GM21576 (cell line): ENCODE results near the gene ABCC3.

Experiments used
- ATAC-seq: cut with Tn5 transposase; IDR thresholded peaks from one replicate; pipeline ENCODE4 v1.9.1; 2021; ENCODE audit warnings: mild to moderate bottlenecking, moderate library complexity; ENCODE audit not compliant: unreplicated experiment

Gene ABCC3

DNA sequence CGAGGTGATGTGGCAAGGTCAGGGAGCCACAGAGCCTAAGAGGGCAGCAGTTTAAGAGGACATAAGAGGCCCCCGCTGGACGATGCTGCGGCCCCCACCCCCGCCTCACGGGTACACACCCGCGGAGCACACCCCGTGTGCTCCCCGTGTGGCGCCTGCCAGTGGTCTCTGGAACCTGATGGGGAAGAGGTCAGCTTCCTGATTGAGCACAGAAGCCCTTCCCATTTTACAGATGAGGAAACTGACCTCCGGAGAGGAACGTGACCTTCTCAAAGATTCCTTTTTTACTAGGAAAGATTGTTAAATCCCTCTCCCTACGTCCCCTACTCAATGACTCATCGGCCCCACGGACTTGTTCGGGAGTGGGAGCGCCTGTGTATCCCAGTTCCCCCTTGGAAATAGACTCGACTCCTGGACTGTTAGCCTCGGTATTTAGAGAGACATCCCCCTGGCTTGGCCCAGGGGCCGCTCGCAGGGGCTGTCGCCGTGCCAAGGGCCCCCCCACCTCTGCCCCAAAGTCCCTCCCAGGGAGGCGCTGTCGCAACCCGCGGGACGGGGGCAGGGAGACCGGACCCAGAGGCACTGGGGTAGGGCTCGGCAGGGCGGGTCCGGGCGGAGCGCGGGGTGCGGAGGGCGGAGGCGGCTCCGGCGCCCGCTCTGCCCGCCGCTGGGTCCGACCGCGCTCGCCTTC is at the start of gene ABCC3:
TSS of gene ABCC3 (plus strand) at position 658 of the 691 bp plus-strand sequence. CDS start 56 bp downstream, outside the sequence.
- no peak for ATAC-seq

DNA sequence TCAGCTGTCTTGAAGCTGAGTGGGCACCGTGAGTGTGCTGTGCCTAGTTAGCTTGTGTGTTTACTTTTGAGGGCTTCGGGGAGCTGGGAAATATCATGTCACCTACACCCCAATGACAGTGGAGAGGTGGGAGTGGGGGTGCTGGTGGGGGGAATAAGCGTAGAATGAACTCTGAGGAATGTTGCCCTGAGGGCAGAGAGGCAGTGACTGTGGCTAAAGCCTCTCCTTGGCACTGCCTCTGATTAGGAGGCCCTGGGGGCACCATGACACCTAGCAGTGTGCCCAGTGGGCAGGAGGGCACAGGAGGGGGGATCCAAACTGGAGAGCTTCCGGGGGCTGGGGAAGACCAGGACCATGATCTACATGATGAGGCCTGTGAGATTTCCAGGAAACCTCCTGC is 49.3 kb upstream of the ABCC3 start:
- no peak for ATAC-seq

GRCh38 chr17:50585891-50586290 is 48.8 kb upstream of the ABCC3 start:
- no peak for ATAC-seq

- ATAC-seq: no peak
Observed at GRCh38 chr17:50586421-50587247, 48.0 kb upstream of the ABCC3 start.

GRCh38 chr17:50587571-50587970 is 47.1 kb upstream of the ABCC3 start:
- ATAC-seq: no peak

- ATAC-seq: no peak
Observed at GRCh38 chr17:50588391-50589049, 46.2 kb upstream of the ABCC3 start.

GRCh38 chr17:50589095-50589705 is 45.5 kb upstream of the ABCC3 start:
- no peak for ATAC-seq

DNA sequence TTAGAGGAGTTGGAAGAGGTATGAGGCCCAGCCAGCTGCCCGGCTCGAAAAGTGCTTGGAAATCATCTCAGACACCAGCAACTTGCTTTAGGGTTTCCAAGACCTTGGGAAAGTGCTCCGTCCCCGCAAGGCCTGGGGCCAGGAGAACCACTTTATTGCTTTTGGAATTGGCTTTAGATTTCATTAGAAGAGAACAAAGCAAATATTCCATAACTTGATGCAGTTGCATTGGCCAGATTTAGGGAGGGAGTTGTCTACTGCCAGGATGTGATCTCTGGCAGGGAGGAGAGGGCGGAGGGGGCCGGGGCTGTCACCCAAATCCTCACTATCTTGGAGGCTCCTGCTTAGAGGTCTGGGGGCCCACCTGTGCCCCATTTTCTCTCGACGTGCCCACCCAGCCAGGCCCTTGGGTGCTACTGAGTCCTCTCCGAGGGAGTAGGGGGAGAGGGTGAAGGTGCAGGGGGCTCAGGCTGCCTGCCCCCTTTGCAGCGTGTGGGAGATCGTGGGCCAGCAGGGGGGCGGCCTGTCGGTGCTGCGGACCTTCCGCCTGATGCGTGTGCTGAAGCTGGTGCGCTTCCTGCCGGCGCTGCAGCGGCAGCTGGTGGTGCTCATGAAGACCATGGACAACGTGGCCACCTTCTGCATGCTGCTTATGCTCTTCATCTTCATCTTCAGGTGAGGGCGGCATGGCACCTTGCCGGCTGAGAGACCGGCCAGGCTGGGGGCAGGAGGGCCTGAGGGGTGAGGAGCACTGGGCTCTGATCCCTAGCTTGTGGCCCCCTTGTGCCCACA is 43.5 kb upstream of the ABCC3 start:
- no peak for ATAC-seq

GRCh38 chr17:50593321-50593720 is 41.4 kb upstream of the ABCC3 start:
- ATAC-seq: no peak

DNA sequence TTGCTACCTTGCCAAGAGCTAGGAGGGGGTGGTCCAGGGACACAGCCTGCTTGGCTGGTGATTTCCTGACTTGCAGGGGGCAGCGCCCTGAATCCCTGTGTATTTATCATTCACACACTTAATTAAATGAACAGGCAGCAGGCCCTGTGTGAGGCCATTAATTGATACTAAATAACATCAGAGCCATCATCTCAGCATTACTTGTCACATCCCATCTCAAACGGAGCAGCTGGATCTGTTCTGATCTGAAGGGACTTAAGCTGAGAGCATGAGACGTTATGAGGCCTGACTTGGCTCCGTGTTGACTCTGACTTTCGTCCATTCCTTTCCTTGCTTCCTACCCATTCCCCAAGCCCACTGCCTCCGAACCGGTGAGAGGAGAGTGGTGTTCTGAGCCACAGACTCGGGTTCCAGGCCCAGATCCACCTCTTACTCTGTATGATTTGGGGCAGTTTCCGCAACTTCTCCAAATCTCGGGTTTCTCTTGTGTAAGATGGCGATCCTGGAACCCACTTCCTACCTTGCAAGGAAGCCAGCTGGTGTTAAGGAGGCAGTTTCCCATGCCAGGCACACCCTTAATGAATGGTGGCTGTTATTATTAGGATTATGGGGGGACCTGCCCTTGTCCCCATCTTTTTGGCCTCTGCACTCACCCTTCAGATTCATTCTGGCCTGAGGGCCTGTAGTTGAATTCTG is 40.4 kb upstream of the ABCC3 start:
- no peak for ATAC-seq

- ATAC-seq: no peak
Observed at GRCh38 chr17:50594892-50595291, 39.8 kb upstream of the ABCC3 start.

DNA sequence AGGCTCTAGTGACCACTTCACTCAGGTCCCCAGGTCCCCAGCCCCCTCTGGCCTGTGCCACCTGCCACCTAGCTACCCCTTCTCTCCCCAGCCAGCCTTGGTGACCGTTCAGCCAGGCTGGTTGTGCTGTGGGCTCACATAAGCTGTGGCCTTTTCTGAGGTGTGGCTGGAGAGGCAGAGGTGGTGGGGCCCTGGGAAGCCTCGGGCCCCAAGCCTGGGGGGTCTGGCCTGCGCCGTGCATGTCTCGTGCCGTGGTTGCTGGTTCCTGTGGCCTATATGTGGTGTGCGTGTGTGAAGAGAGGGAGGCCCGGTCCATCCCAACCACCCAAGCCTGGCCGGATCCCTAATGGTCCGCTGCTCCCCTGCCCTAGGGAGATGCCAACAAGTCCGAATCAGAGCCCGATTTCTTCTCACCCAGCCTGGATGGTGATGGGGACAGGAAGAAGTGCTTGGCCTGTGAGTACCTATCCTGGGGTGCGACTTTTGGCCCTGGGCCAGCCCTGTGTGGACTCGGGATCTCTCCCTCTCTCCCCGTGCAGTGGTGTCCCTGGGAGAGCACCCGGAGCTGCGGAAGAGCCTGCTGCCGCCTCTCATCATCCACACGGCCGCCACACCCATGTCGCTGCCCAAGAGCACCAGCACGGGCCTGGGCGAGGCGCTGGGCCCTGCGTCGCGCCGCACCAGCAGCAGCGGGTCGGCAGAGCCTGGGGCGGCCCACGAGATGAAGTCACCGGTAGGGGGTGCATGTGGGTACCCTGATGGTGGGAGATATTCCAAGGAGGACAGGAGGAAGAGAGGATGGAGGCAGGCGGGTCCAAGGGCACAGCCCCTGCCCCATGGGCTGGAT is 38.3 kb upstream of the ABCC3 start:
- no peak for ATAC-seq

GRCh38 chr17:50598487-50598886 is 36.2 kb upstream of the ABCC3 start:
- no peak for ATAC-seq

DNA sequence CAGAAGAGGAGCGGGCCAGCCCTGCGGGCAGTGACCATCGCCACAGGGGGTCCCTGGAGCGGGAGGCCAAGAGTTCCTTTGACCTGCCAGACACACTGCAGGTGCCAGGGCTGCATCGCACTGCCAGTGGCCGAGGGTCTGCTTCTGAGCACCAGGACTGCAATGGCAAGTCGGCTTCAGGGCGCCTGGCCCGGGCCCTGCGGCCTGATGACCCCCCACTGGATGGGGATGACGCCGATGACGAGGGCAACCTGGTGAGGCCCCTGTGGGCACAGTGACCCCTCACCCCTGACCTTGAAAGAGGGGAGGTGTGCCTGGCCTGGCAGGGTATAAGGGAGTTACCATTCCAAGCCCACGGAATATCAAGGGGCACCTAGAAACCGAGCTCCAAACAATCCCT is 35.1 kb upstream of the ABCC3 start:
- no peak for ATAC-seq

DNA sequence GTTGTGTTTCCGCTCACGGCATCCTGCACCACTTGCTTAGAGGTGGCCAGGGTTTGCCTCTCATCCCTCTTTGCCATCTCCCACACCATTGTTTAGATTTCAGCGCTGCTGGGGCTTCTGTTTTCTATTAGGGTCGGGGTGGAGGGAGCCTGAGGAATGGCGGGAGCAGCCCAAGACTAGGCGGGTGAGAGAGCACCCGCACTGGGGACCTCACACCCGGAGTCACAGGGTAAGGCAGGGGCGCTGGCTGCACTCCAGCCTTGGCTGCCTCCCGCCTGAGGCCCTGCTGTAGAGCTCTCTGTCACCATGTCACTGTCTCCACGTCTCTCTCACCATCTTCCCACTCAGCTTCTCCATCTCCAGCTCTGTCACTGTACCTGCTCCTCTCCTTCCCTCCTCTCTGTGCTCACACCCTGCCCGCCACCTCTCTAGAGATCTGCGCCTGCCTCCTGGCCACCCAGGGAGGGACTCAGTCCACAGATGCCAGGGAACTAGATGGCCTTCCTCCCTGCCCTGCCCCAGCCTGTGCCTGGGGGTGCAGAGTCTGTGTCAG is 32.8 kb upstream of the ABCC3 start:
- no peak for ATAC-seq

DNA sequence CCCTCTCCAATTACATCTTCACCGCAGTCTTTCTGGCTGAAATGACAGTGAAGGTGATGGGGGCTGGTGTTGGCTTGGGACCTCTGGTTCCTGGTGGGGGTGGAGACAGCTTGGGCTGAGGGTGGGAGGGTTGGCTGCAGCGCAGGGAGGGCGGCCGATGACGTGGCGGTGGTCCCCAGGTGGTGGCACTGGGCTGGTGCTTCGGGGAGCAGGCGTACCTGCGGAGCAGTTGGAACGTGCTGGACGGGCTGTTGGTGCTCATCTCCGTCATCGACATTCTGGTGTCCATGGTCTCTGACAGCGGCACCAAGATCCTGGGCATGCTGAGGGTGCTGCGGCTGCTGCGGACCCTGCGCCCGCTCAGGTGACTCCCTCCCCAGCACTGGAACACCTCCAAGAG is 31.8 kb upstream of the ABCC3 start:
- no peak for ATAC-seq

DNA sequence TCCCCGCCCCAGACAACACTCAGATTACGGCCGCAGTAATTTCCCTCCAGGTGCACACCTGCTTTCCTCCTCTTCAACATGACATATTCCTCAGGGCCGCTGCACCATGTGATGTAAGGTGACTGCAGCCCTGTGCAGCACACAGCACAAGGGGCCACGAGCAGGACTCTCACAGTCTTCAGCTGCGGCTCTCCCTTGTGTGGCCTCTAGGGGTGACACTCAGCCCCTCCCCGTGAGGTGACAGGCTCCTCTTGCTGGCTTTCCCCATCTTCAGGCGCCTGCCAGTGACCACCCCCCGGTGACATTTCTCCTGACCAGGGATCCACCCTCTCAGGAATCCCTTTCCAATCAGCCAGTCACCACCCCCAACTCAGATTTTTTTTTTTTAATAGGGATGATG is 31.3 kb upstream of the ABCC3 start:
- no peak for ATAC-seq

GRCh38 chr17:50604513-50604912 is 30.2 kb upstream of the ABCC3 start:
- no peak for ATAC-seq

GRCh38 chr17:50605429-50605828 is 29.3 kb upstream of the ABCC3 start:
- no peak for ATAC-seq
